ENCODE data around the gene NMNAT1. TPM values are rescaled to one million over a fixed set of nuclear protein-coding genes. Genes with fewer than 3 reads are reported as not detected.
A peak's percentile ranks its signal among the peaks of the same experiment; 100 is the strongest.
"Not testable (repeated sequence)": the region's sequence is repeated elsewhere in the genome, so short reads cannot be mapped to it uniquely, and the experiment has no call there.

Gene NMNAT1
- polyA plus RNA-seq, 3 donors from 2014 or later = 1.4 to 10.0 (median 7.1) TPM

- peaks cover 0 to 12% (median 2%) of the 10 kb centered on the region in 3 donors for H3K27me3 Mint-ChIP-seq (ENCODE audit: low read depth in 3 of 3)
- not testable (repeated sequence) for DNase-seq, H3K4me1 Mint-ChIP-seq, H3K4me3 Mint-ChIP-seq, H3K36me3 Mint-ChIP-seq, H3K27ac Mint-ChIP-seq, H3K9me3 Mint-ChIP-seq
Measured at GRCh38 chr1:10005248-10005647, 62.0 kb downstream of the NMNAT1 start.

GRCh38 chr1:10007169-10007568, 63.9 kb downstream of the NMNAT1 start:
- Mint-ChIP-seq H3K27ac (no peak overlapping the region), H3K4me1 (no peaks in the 10 kb centered on the region), H3K9me3 (no peaks in the 10 kb centered on the region), H3K27me3 (ENCODE audit: low read depth in 3 of 3) (peaks cover 0 to 9% (median 1%) of the 10 kb centered on the region in 3 donors), H3K4me3 (no peak overlapping the region), H3K36me3 (no peaks in the 10 kb centered on the region)
- DNase-seq = no peak

- no peaks in the 10 kb centered on the region for H3K36me3 Mint-ChIP-seq
- H3K4me3 Mint-ChIP-seq = no peak overlapping the region
- peaks cover 0 to 1% (median 0%) of the 10 kb centered on the region in 3 donors for H3K27me3 Mint-ChIP-seq (ENCODE audit: low read depth in 3 of 3)
- H3K27ac Mint-ChIP-seq = no peak overlapping the region
- no peak for DNase-seq
- no peaks in the 10 kb centered on the region for H3K9me3 Mint-ChIP-seq
- H3K4me1 Mint-ChIP-seq = no peaks in the 10 kb centered on the region
Measured at GRCh38 chr1:10014016-10014415, 70.7 kb downstream of the NMNAT1 start.

GRCh38 chr1:10019561-10019960, 76.3 kb downstream of the NMNAT1 start:
- H3K27ac Mint-ChIP-seq = no peak overlapping the region
- peaks cover 0 to 5% (median 2%) of the 10 kb centered on the region in 3 donors for H3K27me3 Mint-ChIP-seq (ENCODE audit: low read depth in 3 of 3)
- no peak overlapping the region for H3K4me3 Mint-ChIP-seq
- no peaks in the 10 kb centered on the region for H3K36me3 Mint-ChIP-seq
- no peak for DNase-seq
- H3K9me3 Mint-ChIP-seq = peaks cover 0 to 2% (median 0%) of the 10 kb centered on the region in 6 donors
- H3K4me1 Mint-ChIP-seq = no peaks in the 10 kb centered on the region

GRCh38 chr1:10020086-10020485, 76.8 kb downstream of the NMNAT1 start:
- Mint-ChIP-seq H3K4me1 (no peaks in the 10 kb centered on the region), H3K27ac (no peak overlapping the region), H3K4me3 (no peak overlapping the region), H3K27me3 (ENCODE audit: low read depth in 3 of 3) (peaks cover 0 to 5% (median 2%) of the 10 kb centered on the region in 3 donors), H3K36me3 (no peaks in the 10 kb centered on the region), H3K9me3 (peaks cover 0 to 2% (median 0%) of the 10 kb centered on the region in 6 donors)
- DNase-seq = no peak

GRCh38 chr1:10020678-10021077, 77.4 kb downstream of the NMNAT1 start:
- not testable (repeated sequence) for DNase-seq; H3K9me3 Mint-ChIP-seq; H3K36me3 Mint-ChIP-seq; H3K4me1 Mint-ChIP-seq; H3K27ac Mint-ChIP-seq; H3K4me3 Mint-ChIP-seq; H3K27me3 Mint-ChIP-seq (ENCODE audit: low read depth in 3 of 3)

- H3K27ac Mint-ChIP-seq; H3K4me1 Mint-ChIP-seq; H3K27me3 Mint-ChIP-seq (ENCODE audit: low read depth in 3 of 3); H3K4me3 Mint-ChIP-seq; H3K36me3 Mint-ChIP-seq; DNase-seq; H3K9me3 Mint-ChIP-seq: not testable (repeated sequence)
Measured at GRCh38 chr1:10021992-10022391, 78.7 kb downstream of the NMNAT1 start.

- Mint-ChIP-seq H3K27me3 (ENCODE audit: low read depth in 3 of 3) (peaks cover 0 to 5% (median 2%) of the 10 kb centered on the region in 3 donors), H3K36me3 (no peaks in the 10 kb centered on the region), H3K9me3 (peaks cover 0 to 2% (median 0%) of the 10 kb centered on the region in 6 donors), H3K4me3 (no peak overlapping the region), H3K27ac (no peak overlapping the region), H3K4me1 (no peaks in the 10 kb centered on the region)
- no peak for DNase-seq
Measured at GRCh38 chr1:10022656-10023055, 79.4 kb downstream of the NMNAT1 start.

- no peaks in the 10 kb centered on the region for H3K4me1 Mint-ChIP-seq
- peaks cover 0 to 5% (median 2%) of the 10 kb centered on the region in 3 donors for H3K27me3 Mint-ChIP-seq (ENCODE audit: low read depth in 3 of 3)
- no peaks in the 10 kb centered on the region for H3K36me3 Mint-ChIP-seq
- no peak for DNase-seq
- H3K9me3 Mint-ChIP-seq = peaks cover 0 to 2% (median 0%) of the 10 kb centered on the region in 6 donors
- H3K27ac Mint-ChIP-seq = no peak overlapping the region
- no peak overlapping the region for H3K4me3 Mint-ChIP-seq
Measured at GRCh38 chr1:10025354-10025753, 82.1 kb downstream of the NMNAT1 start.

GRCh38 chr1:10027027-10027426, 83.8 kb downstream of the NMNAT1 start:
- H3K27me3 Mint-ChIP-seq (ENCODE audit: low read depth in 3 of 3) = peaks cover 0 to 2% (median 0%) of the 10 kb centered on the region in 3 donors

GRCh38 chr1:10028956-10029500, 85.8 kb downstream of the NMNAT1 start:
- H3K36me3 Mint-ChIP-seq; DNase-seq; H3K9me3 Mint-ChIP-seq; H3K27ac Mint-ChIP-seq; H3K27me3 Mint-ChIP-seq (ENCODE audit: low read depth in 3 of 3); H3K4me3 Mint-ChIP-seq: not testable (repeated sequence)
- peaks cover 15 to 19% of the 10 kb centered on the region in 2 donors for H3K4me1 Mint-ChIP-seq

More at GRCh38 chr1:10027027-10027426, 83.8 kb downstream of the NMNAT1 start:
- Mint-ChIP-seq H3K36me3 (no peaks in the 10 kb centered on the region), H3K27ac (no peak overlapping the region), H3K4me3 (no peak overlapping the region), H3K9me3 (peaks cover 0 to 2% (median 0%) of the 10 kb centered on the region in 6 donors), H3K4me1 (peaks cover under 1 to 1% of the 10 kb centered on the region in 2 donors)
- DNase-seq = no peak

- DNase-seq = no peak
- H3K4me3 Mint-ChIP-seq = peak overlapping the region in 1 of 5 donors; percentile 35
- H3K9me3 Mint-ChIP-seq = no peaks in the 10 kb centered on the region
- peaks cover 24 to 32% of the 10 kb centered on the region in 2 donors for H3K4me1 Mint-ChIP-seq
- peaks cover 0 to 7% (median 0%) of the 10 kb centered on the region in 3 donors for H3K27me3 Mint-ChIP-seq (ENCODE audit: low read depth in 3 of 3)
- no peaks in the 10 kb centered on the region for H3K36me3 Mint-ChIP-seq
- H3K27ac Mint-ChIP-seq = no peak overlapping the region
Measured at GRCh38 chr1:10031461-10031860, 88.2 kb downstream of the NMNAT1 start.

GRCh38 chr1:10032590-10033358, 89.5 kb downstream of the NMNAT1 start, which contains the start of gene UBE4B:
UBE4B (plus strand) TSS chr1:10032958; CDS start chr1:10033671, 713 bp downstream.
- DNase-seq = peak; percentile 99
- peaks cover 24 to 32% of the 10 kb centered on the region in 2 donors for H3K4me1 Mint-ChIP-seq
- no peaks in the 10 kb centered on the region for H3K36me3 Mint-ChIP-seq
- peak within 1 kb of the TSS; percentile 90 to 97 (median 94) for H3K27ac Mint-ChIP-seq
- H3K27me3 Mint-ChIP-seq (ENCODE audit: low read depth in 3 of 3) = peaks cover 0 to 7% (median 0%) of the 10 kb centered on the region in 3 donors
- H3K4me3 Mint-ChIP-seq = peak within 1 kb of the TSS; percentile 94 to 96 (median 95)
- no peaks in the 10 kb centered on the region for H3K9me3 Mint-ChIP-seq

- Mint-ChIP-seq H3K36me3 (no peaks in the 10 kb centered on the region), H3K4me3 (peak overlapping the region; percentile 94 to 96 (median 95)), H3K4me1 (peaks cover 24 to 32% of the 10 kb centered on the region in 2 donors), H3K27ac (peak overlapping the region; percentile 90 to 97 (median 94)), H3K27me3 (ENCODE audit: low read depth in 3 of 3) (peaks cover 0 to 7% (median 0%) of the 10 kb centered on the region in 3 donors), H3K9me3 (no peaks in the 10 kb centered on the region)
- no peak for DNase-seq
Measured at GRCh38 chr1:10033359-10033845, 90.1 kb downstream of the NMNAT1 start.

Measured in immature natural killer cell (primary cell).